Ectodermal cell (in vitro differentiated cells): ENCODE measurements around the gene PRRC2A. TPM values are rescaled to one million over a fixed set of nuclear protein-coding genes. Genes with fewer than 3 reads are reported as not detected.

Source experiments
- H3K27ac ChIP-seq: 2 replicates; pipeline ENCODE4 v1.7.0; 2013; ENCODE audit warnings: mild to moderate bottlenecking, low read depth, low read length; ENCODE audit not compliant: insufficient read depth, poor library complexity, severe bottlenecking
- H3K27me3 ChIP-seq: 2 replicates; pipeline ENCODE4 v1.7.0; 2013; ENCODE audit warnings: mild to moderate bottlenecking, low read length; ENCODE audit not compliant: insufficient read depth, control insufficient read depth, poor library complexity, severe bottlenecking
- H3K36me3 ChIP-seq: one replicate; pipeline ENCODE4 v1.7.0; 2013; ENCODE audit warnings: low read length; ENCODE audit not compliant: control insufficient read depth, insufficient read depth
- H3K4me1 ChIP-seq: one replicate; pipeline ENCODE4 v1.7.0; 2013; ENCODE audit warnings: low read length; ENCODE audit not compliant: control insufficient read depth, insufficient read depth
- H3K4me3 ChIP-seq: 2 replicates; pipeline ENCODE4 v1.7.0; 2013; ENCODE audit warnings: low read depth, low read length, control low read depth; ENCODE audit not compliant: insufficient read depth
- H3K9me3 ChIP-seq: 2 replicates; pipeline ENCODE4 v1.7.0; 2013; ENCODE audit warnings: mild to moderate bottlenecking, low read length, moderate library complexity; ENCODE audit not compliant: control insufficient read depth
- WGBS, 2 experiments: methylation state at CpG; one replicate each; pipeline ENCODE4 v1.1.7; 2013; ENCODE audit warnings: missing lambda C conversion rate in 2 of 2; 5-methylcytosine and 5-hydroxymethylcytosine counted together
- polyA plus RNA-seq, 4 experiments: library from polyadenylated mRNA; stranded (reverse); fragments of 50-300 nt; gene quantifications; one replicate each; pipeline ENCODE4 v1.2.3, GENCODE V29; 2013

PRRC2A gene
- polyA plus RNA-seq (2013, experiment 1 of 4), result 293 TPM
- polyA plus RNA-seq (2013, experiment 2 of 4), result 311 TPM
- polyA plus RNA-seq (2013, experiment 3 of 4), result 280 TPM
- 311 TPM for polyA plus RNA-seq (2013, experiment 4 of 4)

DNA sequence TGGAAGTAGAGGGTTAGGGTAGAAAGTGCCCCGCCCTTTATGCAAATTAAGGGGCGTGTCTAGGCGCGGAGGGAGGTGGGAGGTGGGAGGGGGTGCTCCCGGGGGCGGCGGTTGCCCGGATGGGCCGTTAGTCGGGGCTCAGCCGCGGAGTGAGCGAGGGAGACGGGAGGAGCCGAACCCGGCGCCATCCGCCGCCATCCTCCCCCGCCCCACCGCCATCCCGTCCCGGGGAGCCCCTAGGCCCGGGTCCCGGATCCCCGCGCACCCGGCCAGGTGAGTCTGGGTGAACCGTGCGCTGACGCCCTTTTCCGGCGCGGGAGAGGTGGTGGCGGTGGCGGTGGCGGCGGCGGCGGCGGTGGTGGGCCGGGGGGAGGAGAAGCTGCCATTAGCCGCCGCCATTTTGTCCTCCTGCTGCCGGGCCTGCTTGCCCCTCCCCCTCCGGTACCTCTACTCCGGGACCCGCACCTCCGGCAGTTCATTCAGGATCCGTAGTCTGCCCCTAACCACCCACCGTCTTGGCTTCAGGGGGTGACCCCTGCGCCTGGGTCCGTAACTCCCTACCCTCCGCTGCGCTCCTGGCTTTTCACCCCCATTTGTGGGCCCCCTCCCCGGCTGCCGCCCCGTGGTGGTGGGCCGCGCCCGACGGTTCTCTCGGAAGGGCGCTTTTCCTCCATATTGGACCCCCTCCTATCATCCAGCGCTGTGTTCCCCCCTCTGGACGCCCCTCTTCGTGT is at the start of gene PRRC2A:
PRRC2A (plus strand) TSS at position 130 of the 734 bp plus-strand sequence. CDS start 2,075 bp downstream, outside the sequence.
- Histone ChIP-seq H3K9me3 (no peaks in the 10 kb centered on the region), H3K4me3 (peak within 1 kb of the TSS; percentile 79), H3K4me1 (peaks cover 14% of the 10 kb centered on the region), H3K27me3 (no peaks in the 10 kb centered on the region), H3K36me3 (peaks cover 33% of the 10 kb centered on the region), H3K27ac (peak within 1 kb of the TSS; percentile 100)
- 0% methylated on average over 67 of the region's 67 CpGs for WGBS, 2 experiments

DNA sequence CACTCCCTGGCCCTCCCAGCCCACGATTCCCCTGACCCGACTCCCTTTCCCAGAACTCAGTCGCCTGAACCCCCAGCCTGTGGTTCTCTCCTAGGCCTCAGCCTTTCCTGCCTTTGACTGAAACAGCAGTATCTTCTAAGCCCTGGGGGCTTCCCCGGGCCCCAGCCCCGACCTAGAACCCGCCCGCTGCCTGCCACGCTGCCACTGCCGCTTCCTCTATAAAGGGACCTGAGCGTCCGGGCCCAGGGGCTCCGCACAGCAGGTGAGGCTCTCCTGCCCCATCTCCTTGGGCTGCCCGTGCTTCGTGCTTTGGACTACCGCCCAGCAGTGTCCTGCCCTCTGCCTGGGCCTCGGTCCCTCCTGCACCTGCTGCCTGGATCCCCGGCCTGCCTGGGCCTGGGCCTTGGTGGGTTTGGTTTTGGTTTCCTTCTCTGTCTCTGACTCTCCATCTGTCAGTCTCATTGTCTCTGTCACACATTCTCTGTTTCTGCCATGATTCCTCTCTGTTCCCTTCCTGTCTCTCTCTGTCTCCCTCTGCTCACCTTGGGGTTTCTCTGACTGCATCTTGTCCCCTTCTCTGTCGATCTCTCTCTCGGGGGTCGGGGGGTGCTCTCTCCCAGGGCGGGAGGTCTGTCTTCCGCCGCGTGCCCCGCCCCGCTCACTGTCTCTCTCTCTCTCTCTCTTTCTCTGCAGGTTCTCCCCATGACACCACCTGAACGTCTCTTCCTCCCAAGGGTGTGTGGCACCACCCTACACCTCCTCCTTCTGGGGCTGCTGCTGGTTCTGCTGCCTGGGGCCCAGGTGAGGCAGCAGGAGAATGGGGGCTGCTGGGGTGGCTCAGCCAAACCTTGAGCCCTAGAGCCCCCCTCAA is 48.2 kb upstream of the PRRC2A start, which contains the start of gene LTA:
LTA (plus strand) TSS at position 249 of the 871 bp plus-strand sequence; CDS start at position 703, 454 bp downstream.
- Histone ChIP-seq H3K27ac (no peak within 1 kb of the TSS), H3K4me3 (no peak within 1 kb of the TSS), H3K4me1 (no peaks in the 10 kb centered on the region), H3K36me3 (no peaks in the 10 kb centered on the region), H3K27me3 (no peaks in the 10 kb centered on the region), H3K9me3 (no peaks in the 10 kb centered on the region)
- 92 to 94% methylated on average over 27 of the region's 27 CpGs for WGBS, 2 experiments

DNA sequence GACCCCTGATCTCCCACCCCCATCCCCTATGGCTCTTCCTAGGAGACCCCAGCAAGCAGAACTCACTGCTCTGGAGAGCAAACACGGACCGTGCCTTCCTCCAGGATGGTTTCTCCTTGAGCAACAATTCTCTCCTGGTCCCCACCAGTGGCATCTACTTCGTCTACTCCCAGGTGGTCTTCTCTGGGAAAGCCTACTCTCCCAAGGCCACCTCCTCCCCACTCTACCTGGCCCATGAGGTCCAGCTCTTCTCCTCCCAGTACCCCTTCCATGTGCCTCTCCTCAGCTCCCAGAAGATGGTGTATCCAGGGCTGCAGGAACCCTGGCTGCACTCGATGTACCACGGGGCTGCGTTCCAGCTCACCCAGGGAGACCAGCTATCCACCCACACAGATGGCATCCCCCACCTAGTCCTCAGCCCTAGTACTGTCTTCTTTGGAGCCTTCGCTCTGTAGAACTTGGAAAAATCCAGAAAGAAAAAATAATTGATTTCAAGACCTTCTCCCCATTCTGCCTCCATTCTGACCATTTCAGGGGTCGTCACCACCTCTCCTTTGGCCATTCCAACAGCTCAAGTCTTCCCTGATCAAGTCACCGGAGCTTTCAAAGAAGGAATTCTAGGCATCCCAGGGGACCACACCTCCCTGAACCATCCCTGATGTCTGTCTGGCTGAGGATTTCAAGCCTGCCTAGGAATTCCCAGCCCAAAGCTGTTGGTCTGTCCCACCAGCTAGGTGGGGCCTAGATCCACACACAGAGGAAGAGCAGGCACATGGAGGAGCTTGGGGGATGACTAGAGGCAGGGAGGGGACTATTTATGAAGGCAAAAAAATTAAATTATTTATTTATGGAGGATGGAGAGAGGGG is 47.0 kb upstream of the PRRC2A start:
- Histone ChIP-seq H3K4me3 (no peak overlapping the region), H3K27me3 (no peaks in the 10 kb centered on the region), H3K36me3 (no peaks in the 10 kb centered on the region), H3K4me1 (no peaks in the 10 kb centered on the region), H3K27ac (no peak overlapping the region), H3K9me3 (no peaks in the 10 kb centered on the region)
- WGBS, 2 experiments, result 90 to 94% methylated on average over 9 of the region's 9 CpGs

DNA sequence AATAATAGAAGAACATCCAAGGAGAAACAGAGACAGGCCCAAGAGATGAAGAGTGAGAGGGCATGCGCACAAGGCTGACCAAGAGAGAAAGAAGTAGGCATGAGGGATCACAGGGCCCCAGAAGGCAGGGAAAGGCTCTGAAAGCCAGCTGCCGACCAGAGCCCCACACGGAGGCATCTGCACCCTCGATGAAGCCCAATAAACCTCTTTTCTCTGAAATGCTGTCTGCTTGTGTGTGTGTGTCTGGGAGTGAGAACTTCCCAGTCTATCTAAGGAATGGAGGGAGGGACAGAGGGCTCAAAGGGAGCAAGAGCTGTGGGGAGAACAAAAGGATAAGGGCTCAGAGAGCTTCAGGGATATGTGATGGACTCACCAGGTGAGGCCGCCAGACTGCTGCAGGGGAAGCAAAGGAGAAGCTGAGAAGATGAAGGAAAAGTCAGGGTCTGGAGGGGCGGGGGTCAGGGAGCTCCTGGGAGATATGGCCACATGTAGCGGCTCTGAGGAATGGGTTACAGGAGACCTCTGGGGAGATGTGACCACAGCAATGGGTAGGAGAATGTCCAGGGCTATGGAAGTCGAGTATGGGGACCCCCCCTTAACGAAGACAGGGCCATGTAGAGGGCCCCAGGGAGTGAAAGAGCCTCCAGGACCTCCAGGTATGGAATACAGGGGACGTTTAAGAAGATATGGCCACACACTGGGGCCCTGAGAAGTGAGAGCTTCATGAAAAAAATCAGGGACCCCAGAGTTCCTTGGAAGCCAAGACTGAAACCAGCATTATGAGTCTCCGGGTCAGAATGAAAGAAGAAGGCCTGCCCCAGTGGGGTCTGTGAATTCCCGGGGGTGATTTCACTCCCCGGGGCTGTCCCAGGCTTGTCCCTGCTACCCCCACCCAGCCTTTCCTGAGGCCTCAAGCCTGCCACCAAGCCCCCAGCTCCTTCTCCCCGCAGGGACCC is 46.1 kb upstream of the PRRC2A start:
- 89 to 91% methylated on average over 14 of the region's 14 CpGs for WGBS, 2 experiments
- no peaks in the 10 kb centered on the region for H3K36me3 ChIP-seq
- no peak overlapping the region for H3K27ac ChIP-seq
- no peak overlapping the region for H3K4me3 ChIP-seq
- H3K9me3 ChIP-seq, result no peaks in the 10 kb centered on the region
- H3K4me1 ChIP-seq, result no peaks in the 10 kb centered on the region
- no peaks in the 10 kb centered on the region for H3K27me3 ChIP-seq

DNA sequence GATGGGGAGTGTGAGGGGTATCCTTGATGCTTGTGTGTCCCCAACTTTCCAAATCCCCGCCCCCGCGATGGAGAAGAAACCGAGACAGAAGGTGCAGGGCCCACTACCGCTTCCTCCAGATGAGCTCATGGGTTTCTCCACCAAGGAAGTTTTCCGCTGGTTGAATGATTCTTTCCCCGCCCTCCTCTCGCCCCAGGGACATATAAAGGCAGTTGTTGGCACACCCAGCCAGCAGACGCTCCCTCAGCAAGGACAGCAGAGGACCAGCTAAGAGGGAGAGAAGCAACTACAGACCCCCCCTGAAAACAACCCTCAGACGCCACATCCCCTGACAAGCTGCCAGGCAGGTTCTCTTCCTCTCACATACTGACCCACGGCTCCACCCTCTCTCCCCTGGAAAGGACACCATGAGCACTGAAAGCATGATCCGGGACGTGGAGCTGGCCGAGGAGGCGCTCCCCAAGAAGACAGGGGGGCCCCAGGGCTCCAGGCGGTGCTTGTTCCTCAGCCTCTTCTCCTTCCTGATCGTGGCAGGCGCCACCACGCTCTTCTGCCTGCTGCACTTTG is 45.1 kb upstream of the PRRC2A start, which contains the start of gene TNF:
TNF (plus strand) TSS at position 231 of the 567 bp plus-strand sequence; CDS start at position 408, 177 bp downstream.
- Histone ChIP-seq H3K27ac (no peak within 1 kb of the TSS), H3K4me1 (peaks cover 4% of the 10 kb centered on the region), H3K9me3 (no peaks in the 10 kb centered on the region), H3K4me3 (no peak within 1 kb of the TSS), H3K36me3 (no peaks in the 10 kb centered on the region), H3K27me3 (peaks cover 4% of the 10 kb centered on the region)
- 91% methylated on average over 19 of the region's 19 CpGs for WGBS, 2 experiments

DNA sequence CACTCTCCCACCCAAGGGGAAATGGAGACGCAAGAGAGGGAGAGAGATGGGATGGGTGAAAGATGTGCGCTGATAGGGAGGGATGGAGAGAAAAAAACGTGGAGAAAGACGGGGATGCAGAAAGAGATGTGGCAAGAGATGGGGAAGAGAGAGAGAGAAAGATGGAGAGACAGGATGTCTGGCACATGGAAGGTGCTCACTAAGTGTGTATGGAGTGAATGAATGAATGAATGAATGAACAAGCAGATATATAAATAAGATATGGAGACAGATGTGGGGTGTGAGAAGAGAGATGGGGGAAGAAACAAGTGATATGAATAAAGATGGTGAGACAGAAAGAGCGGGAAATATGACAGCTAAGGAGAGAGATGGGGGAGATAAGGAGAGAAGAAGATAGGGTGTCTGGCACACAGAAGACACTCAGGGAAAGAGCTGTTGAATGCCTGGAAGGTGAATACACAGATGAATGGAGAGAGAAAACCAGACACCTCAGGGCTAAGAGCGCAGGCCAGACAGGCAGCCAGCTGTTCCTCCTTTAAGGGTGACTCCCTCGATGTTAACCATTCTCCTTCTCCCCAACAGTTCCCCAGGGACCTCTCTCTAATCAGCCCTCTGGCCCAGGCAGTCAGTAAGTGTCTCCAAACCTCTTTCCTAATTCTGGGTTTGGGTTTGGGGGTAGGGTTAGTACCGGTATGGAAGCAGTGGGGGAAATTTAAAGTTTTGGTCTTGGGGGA is 44.4 kb upstream of the PRRC2A start:
- WGBS, 2 experiments, result 88 to 89% methylated on average over 8 of the region's 8 CpGs
- H3K4me3 ChIP-seq, result no peak overlapping the region
- peaks cover 7% of the 10 kb centered on the region for H3K27me3 ChIP-seq
- H3K36me3 ChIP-seq, result no peaks in the 10 kb centered on the region
- no peaks in the 10 kb centered on the region for H3K9me3 ChIP-seq
- peaks cover 6% of the 10 kb centered on the region for H3K4me1 ChIP-seq
- H3K27ac ChIP-seq, result no peak overlapping the region

DNA sequence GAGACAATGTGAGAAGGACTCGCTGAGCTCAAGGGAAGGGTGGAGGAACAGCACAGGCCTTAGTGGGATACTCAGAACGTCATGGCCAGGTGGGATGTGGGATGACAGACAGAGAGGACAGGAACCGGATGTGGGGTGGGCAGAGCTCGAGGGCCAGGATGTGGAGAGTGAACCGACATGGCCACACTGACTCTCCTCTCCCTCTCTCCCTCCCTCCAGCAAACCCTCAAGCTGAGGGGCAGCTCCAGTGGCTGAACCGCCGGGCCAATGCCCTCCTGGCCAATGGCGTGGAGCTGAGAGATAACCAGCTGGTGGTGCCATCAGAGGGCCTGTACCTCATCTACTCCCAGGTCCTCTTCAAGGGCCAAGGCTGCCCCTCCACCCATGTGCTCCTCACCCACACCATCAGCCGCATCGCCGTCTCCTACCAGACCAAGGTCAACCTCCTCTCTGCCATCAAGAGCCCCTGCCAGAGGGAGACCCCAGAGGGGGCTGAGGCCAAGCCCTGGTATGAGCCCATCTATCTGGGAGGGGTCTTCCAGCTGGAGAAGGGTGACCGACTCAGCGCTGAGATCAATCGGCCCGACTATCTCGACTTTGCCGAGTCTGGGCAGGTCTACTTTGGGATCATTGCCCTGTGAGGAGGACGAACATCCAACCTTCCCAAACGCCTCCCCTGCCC is 43.5 kb upstream of the PRRC2A start:
- Histone ChIP-seq H3K4me3 (no peak overlapping the region), H3K9me3 (no peaks in the 10 kb centered on the region), H3K27me3 (peaks cover 16% of the 10 kb centered on the region), H3K4me1 (peaks cover 6% of the 10 kb centered on the region), H3K27ac (no peak overlapping the region), H3K36me3 (no peaks in the 10 kb centered on the region)
- 95% methylated on average over 19 of the region's 19 CpGs for WGBS, 2 experiments

DNA sequence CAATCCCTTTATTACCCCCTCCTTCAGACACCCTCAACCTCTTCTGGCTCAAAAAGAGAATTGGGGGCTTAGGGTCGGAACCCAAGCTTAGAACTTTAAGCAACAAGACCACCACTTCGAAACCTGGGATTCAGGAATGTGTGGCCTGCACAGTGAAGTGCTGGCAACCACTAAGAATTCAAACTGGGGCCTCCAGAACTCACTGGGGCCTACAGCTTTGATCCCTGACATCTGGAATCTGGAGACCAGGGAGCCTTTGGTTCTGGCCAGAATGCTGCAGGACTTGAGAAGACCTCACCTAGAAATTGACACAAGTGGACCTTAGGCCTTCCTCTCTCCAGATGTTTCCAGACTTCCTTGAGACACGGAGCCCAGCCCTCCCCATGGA is 42.9 kb upstream of the PRRC2A start:
- no peaks in the 10 kb centered on the region for H3K9me3 ChIP-seq
- no peaks in the 10 kb centered on the region for H3K36me3 ChIP-seq
- peaks cover 6% of the 10 kb centered on the region for H3K4me1 ChIP-seq
- no peak overlapping the region for H3K27ac ChIP-seq
- 92 to 97% methylated on average over 3 of the region's 3 CpGs for WGBS, 2 experiments
- peaks cover 21% of the 10 kb centered on the region for H3K27me3 ChIP-seq
- H3K4me3 ChIP-seq, result no peak overlapping the region
